Fibroblast of skin of left biceps (primary cell): ENCODE measurements around the gene ATXN7L1.

Experiments
- DNase-seq, 2 experiments: peaks; one replicate each; pipeline ENCODE4 v3.0.0-alpha.2; 2013; ENCODE audit warnings: low read depth in 2 of 2

Gene ATXN7L1

DNA sequence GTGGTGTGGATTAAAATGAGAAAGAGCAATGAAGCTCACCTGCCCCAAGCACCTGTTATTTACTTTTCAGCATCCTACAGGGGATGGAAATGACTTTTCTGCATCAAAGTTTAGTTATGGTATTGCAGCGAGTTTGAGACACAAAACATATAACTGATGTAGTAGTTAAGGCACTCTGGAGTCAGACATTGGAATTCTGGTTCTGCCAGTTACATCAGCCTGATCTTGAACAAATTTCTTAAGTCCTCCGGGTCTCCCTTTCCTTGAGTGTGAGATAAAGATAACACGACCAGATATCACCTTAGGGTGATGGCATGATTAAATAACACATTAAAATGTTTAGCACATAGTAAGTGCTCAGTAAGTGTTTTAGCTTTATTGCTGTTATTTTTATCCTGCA, 97.4 kb downstream of the ATXN7L1 start:
- no peak for DNase-seq

DNA sequence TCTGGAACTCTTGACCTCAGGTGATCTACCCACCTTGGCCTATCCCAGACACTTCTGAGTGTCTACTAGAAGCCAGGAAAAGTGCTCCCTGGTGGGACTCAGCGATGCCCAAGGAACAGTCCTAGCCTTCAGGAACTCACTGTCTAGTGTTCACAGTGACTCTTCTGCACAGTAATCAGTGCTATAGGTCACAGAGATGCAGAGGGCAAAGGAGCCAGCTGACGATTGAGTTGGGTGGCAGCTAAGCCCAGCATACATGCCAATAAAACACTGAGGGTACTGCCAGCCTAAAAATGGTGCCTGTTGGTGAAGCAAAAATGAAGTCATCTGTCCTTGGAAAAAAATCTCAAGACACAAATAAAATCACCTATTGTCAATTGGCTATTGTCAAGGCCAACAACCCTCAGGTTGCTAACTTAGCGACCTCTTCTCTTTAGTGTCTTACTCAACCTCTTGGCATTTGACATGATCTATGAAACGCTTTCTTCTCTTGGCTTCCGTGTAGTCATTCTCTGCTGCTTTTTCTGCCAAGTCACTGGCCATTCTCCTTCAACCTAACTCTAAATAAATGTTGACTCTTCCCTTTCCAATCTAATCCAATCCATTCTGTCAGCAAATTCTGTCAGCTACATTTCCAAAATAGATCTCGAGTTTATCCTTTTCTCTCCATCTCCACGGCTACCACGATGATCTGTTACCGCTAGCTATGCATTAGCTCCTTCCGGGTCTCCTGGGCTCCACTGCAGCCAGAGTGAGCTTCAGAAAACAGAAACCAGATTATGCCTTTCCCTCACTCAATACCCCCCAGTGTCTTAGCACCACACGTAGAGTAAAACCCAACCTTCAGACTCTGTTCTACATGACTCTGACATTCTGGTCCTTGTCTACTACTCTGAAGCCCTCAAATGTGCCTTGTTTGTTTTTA, 99.2 kb downstream of the ATXN7L1 start:
- DNase-seq = no peak

DNA sequence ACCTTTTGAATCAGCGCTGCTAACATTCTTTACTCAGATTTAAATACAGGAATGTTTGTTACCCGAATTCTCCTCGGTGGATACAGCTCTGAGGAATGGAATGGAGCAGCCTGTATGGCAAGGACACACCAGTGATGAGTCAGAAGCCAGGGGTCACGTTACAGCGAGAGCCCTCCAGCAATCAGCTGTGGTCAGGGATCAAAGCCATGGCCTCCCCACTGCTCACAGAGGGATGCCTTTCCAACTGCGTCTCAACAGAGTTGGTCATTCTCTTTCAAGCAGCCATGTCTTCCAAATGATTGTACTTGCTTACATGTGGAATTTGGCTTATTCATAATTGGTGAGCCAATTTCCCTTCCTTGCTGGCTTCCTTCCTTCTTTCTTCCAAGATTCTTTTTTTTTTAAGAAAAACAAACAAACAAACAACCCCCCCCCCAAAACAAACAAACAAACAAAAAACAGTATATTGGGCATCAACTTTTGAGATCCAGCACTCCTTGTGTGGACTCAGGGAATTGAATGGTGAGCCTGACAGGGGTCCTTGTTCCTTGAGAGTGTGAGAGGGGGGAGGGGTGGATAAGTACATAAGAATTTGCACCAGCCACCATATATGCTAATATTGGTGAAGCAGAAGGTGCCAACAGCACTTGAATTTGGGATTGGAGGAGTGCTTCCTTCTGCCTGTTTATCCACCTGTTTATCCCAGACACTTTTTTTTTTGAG, 100.2 kb downstream of the ATXN7L1 start:
- peak; percentile 90 to 92 for DNase-seq

DNA sequence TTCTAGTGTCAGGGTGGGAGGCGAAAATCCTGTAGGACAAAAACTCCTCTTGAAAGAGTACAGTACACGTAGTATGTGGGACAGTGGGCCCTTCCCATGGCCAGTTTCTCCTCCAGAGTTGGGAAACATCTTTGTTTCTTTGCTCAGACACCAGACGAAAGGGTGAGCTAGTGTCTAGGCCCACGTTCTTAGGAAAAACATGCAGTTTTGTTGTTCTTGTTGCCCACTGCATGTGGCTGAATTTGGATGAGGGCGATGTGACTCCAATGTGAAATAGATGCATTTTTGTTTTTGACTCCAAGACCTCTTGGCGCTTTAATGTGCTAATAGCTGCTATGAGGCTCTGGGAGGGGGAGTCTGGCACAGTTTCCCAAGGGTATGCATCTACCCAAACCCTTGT, 100.8 kb downstream of the ATXN7L1 start:
- DNase-seq = no peak

DNA sequence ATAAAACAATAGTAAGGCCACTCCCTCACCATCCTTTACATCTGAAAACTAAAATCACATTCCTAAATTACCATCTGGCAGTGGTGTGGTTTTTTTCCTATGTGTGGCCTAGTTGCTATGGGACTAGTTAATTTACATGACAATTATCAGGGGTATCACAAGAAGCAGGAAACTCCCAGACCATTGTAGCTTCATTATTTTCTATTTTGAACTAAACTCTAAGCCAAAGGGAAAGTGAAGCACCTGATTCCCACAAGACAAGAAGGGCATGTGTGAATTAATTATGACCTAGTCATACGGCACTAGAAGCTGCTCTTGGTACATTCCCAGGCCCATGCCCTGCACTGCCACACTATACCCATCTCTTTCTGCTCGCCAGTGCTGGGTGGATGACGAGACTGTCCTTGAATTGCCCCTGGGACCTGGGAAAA, 103.4 kb downstream of the ATXN7L1 start:
- no peak for DNase-seq

DNA sequence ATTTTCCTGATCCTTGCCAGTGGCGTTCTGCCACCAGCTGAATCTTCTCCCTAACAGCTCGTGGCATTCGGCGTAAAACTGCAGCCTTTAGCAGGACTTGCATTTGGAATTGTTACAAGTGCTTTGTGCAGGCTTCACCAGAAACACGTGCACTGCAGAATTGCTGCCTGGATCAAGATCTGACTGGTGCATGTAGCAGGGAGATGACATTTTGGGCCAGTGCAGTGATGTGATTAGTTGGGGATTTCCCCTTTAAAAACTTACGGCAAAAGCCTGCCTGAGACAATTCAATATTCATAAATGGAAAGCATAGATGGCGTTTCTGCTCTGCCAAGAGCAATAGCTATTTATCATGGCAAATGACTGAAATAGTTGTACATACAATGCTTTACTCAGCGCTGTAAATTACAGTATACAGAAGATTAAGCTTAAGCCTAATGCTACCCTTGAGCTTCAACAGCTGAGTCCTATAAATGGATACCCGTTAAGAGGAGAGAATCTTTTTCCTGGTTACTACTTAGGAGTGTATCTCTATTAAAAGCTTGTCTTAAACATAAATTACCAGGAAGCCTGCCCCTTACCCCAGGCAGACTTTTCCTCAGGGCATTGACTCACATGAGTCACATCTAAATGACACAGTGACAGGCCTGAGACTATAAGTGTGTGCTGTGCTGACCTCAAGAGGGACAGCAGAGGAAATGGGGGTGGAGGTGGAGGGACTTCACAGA, 106.3 kb downstream of the ATXN7L1 start:
- DNase-seq = no peak

DNA sequence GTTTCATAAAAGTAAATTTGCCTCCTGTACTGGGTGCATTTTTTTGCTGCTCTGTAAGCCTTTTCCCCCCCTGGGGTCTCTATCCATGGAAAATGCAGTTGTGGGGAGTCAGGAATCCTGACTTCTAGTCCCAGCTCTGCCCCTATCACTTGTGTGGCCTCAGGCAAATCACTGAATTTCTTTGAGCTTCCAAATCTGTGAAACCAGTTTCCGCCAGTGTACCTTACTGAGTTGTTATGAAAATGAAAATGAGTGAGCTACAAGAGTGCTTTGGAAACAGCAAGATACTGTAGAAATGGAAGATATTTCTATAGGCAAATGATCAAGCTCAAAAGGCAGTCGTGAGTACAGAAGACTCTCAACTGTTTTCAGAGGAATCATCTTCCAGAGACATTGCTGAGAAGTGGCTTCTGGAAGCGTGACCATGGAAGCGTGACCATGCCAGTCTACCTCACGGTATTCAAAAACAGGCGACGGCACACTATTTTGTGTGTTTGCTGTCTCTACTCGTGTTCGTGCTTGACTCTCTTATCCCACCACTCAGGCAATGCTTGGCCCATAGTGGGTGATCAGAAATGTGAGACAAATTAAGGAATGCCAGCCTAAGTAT, 107.4 kb downstream of the ATXN7L1 start:
- no peak for DNase-seq

DNA sequence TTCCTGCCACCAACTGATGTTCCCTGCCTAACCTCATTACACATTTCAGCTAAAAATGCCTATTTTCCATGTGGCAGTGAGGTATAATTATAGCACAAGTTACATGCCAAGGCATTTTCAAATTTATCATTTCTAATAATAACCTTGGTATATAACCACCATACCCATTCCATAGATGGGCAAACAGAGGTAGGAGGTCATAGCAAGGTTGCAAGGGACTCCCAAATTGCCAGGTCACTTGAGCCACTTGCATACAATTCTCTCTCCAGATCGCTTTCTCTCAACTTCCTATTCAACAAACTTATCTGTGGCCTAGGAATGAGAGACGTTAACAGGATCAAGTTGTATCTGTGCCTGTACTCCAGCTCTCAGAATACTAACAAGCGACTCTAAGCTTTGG, 108.3 kb downstream of the ATXN7L1 start:
- no peak for DNase-seq

DNA sequence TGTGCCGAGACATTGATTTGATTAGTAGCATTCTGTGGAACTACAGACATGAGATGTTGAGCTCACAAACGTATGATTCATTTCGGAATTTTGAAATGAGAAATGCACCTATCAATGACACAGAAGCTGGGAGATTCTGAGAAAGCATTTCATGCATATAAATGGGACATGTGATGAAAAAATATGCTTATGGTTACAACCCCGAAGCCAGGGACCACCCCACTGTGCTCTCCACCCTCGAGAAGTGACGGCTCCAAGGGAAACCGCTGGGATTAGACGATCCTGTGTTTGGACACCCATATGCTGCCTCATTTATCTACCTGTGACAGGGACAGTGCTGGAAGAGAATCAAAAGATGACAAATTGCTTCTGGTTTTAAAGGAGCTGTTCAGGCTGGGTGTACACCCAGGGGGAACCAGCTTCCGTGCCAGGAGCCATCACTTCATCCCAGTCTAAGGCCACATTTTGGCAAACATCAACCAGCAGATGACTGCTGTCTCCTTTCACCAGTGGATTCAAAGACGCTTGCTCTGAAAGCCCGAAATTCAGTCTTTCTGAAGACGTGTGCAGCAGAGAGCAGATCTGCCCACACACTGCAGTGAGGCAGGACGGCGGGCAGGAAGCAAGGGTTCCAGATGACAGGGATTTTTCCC, 109.9 kb downstream of the ATXN7L1 start:
- DNase-seq = peak in 1 of 2 experiments; percentile 36

DNA sequence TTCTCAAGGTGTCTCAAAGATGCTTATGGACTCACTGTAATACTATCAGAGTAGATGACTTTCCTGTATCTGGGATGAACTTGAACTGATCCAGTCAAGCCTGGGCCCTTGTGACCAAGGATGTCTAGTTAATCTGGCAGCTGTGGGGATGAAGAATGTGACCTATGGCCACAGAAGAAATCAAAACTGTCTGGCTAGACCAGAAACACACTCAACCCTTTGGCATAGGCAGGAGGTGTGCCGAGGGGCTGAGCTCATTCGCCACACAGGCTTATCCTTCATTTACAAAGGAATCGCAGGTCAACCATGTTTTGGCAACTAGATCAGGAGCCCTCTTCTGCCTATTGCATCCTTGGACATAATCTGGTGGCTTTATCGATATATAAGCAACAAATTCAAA, 110.6 kb downstream of the ATXN7L1 start:
- DNase-seq = no peak

DNA sequence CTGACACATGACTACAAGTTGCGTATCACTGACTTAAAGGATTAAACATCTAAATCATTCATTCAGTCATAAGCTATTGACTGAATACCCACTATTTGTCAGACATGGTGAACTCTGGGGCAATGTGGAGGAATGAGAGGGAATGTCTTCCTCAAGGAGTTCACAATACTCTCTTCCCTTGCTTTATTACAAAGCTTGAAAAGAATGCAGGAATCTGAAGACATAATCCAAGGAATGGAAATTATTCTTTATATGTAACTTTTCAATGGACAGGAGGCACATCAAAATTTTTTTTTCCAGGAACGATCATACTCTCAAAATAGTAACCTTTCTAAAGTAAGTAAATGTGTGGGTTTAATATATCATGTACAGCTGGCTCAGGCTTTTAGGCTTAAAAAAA, 111.9 kb downstream of the ATXN7L1 start:
- DNase-seq = no peak

DNA sequence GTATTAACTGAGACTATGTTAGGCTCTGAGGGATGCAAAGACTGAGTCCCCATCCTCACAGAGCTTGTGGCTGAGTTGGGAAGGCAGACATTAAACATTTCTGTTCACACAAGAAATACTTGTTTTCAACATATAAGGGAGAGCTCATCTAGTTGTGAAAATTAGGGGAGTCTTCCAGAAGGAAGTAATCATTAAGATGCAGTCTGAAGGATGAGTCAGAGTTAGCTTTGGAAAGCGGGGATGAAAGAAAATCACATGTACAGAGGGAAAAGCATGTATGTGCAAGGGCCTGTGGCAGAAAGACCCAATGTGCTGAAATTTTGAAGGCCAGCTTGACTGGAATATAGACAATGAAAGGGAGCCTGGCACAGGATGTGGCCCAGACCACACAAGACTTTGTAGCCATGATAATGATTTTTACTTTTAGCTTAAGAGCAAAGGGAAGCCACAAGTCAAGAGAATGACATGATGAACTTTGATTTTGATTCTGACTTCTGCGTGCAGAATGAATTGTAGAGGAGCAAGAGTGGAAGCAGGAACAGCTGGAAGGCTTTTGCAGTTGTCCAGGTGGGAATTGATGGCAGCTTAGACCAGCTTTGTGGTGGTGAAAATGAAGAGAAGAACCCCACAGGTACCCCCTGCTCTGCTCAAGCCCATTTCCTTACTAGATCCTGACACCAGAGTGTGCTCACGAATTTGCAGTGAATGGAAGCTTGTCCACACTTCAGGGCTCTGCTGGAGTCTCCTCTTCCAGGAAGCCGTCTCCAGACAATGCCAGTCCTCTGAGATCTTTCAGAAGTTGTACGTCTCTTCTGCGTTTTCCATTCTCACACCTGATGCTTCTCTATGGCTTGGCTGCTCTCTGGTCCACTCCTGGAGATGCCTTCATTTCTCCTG, 115.6 kb downstream of the ATXN7L1 start:
- DNase-seq = peak in 1 of 2 experiments; percentile 49

DNA sequence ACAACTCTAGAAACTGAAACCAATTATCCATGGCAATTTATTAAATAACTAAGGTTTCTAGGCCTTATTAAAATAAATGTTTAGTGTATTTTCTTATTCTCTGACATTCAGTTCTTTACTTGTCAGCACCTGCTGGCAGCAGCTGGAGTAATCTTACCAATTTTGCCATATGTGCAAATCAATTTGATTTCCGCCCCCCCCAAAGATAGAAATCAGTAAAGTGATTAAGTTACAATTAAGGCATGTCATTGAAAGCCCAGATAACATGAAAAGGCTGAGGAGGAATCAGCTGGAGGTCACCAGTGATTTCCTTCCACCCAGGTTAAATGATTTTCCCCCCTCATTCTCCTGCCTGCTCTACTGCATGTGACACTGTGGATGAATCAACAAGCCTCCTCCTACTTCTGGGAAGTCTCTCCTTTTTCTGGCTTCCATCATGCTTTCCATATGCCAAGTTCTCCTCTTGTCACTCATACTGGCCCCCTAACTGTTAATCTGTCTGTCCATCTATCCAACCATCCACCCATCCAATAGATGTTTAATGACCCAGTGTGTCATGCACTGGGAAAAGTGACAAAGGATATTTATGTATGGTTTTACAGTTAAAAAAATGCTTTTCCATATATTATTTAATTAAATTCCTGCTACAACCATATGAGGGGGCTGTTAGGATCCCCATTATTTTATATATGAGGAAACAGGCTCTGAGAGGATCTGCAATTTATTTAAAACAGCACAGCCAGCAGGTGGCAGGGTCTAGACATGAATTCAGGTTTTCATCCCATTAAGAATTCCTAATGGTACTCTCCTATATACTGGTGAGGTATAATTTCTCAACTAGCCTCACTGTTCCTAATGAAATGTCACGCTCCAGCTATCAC, 116.5 kb downstream of the ATXN7L1 start:
- DNase-seq = peak in 1 of 2 experiments; percentile 40

DNA sequence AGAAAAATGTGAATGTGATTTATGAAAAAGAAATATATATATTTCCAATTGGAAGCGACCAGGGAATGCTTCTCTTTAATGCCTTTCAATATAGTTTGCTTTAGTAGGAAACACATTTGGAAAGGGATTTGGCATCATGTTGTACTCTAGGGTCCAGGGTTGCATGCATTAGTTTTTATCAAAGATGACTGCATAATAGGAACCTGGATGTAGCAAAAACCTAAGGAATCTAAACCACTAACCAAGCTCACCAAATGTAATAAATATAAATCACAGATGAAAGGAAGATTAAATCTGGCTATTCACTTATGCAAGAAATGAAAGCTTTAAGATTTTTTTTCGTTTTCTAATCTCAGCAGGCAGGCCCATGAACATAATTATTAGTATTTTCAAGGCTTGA, 120.0 kb downstream of the ATXN7L1 start:
- no peak for DNase-seq

DNA sequence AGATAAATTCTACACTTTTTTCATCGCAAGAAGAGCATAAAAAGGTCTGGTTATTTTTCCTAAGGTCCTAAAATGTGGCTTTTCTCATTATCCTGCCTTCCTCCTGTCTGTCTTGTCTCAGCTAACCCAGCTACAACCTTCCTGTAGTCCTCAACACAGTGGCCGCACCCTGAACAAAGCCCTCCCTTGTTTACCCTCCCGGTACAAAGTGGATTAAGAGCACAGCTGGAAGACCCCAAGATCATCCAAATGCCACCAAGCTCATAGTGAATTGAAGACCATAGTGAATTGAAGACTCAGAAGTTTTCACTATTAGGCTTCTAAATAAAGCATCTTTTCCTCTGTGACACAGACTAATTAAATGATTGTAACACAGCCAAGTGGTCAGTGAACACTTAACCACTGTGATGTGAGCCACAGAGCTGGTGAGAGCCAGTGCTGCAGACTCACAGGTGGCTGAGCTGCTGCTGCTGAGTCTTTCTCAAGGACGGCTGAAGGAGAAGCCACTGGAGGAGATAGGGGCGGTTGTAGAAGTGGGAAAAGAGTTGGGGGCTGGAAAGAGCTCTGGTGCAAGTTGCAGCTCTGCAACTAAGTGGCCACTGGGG, 123.6 kb downstream of the ATXN7L1 start:
- no peak for DNase-seq

DNA sequence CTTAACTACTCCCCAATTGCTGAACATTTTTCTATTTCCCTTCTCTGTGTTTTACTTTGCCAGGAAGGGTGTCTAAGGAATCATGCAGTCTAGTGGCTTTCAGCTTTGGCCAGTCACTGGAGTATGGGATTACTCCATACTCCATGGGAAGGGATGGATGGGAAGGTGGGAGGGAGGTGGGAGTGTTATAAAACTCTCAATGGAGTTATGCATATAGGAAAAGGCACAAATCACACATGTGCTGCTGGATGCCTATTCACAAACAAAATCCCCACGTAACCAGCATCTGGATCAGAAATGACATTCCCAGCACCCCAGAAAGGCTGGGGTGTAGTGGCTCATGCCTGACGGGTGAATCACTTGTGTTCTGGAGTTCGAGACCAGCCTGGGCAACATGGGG, 125.3 kb downstream of the ATXN7L1 start:
- DNase-seq = no peak

DNA sequence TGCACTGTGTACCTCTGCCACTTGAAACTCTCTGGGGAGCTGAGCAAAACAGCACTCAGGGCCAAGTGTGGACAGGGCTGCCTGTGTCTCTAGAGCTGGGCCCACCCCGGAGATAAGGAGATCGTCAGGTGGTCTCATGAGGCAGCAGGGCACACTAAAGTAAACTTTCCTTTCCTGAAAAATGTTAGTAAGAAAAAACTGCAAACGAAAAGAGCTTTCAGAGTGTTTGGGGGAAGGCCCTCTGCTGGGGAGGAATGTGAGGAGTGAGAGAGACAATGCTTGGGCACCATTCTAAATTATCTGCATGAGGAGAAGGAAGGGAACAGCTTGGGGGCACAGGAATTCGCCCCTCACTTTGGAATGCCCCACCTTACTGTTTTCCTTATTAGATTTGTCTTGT, 127.7 kb downstream of the ATXN7L1 start:
- no peak for DNase-seq

DNA sequence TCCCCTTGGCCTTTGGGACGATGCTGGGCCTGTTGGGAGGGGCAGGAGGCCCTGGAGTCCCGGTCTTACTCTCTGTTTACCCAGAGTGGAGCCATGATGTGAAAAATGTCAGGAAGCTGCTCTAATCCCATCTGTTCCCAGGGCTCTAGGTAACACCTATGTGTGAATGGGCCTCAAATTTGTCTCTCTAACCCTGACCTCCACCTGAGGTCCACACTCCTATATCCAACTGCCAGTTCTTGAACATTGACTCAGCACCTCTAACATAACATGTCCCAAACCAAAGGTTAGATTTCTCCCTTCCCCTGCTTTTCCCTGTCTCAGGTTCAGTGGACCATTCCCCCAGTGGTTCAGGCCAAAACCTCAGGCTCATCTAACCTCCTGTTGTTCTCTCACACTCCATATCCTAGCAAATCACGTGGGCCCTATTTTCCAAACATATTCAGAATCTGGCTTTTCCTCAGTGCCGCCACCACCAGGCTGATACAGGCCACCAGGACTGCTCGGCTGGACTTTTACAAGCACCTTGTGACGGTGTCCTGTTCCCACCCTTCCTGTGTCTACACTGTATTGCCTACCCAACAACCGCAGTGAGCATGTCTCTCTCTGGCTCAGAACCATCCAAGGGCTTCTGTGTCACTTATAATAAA, 130.6 kb downstream of the ATXN7L1 start:
- DNase-seq = no peak
